OCI-LY7 (cell line): ENCODE data around the gene GRAMD1B.

ENCODE experiments used
- CTCF ChIP-seq: fragments of 200-600 bp; sonication (generic); conservative IDR thresholded peaks from 2 replicates; pipeline ENCODE4 v1.5.1; 2014; ENCODE audit warnings: mild to moderate bottlenecking, antibody characterized with exemption, low read length, moderate library complexity, mixed read lengths
- EZH2phosphoT487 ChIP-seq: fragments of 200-600 bp; sonication (generic); IDR thresholded peaks from 2 replicates; pipeline ENCODE4 v1.6.1; 2018; ENCODE audit warnings: low read depth, borderline replicate concordance, mild to moderate bottlenecking, mixed run types, antibody characterized with exemption, low read length, moderate library complexity, mixed read lengths

- no peak for TF ChIP-seq CTCF
- TF ChIP-seq EZH2phosphoT487, result no peak
Observed at GRCh38 chr11:123575441-123575840, 145.4 kb downstream of the GRAMD1B start.
